Measurements from ENCODE around the gene HNF4A. TPM values are rescaled to one million over a fixed set of nuclear protein-coding genes. Genes with fewer than 3 reads are reported as not detected.

HNF4A gene
- total and polyA plus RNA-seq, 2 of the 13 experiments (the other 11 are each of a cell fraction or from before 2014, with no cell fraction given), result 80.9 to 169 TPM

GRCh38 chr20:44450903-44451450 lies 95.5 kb downstream of the HNF4A start (continued):
- 0 out of 2 replicates have a peak, but pooled peaks have one; percentile 39 for TF ChIP-seq ZBTB7B (CRISPR knock-in tag; IDR thresholded peaks at IDR 0.05)
- peak; percentile 67; the same call in 1 of the 2 replicates for TF ChIP-seq TBX2 (CRISPR knock-in tag; IDR thresholded peaks at IDR 0.05; ENCODE audit: borderline replicate concordance)
- TF ChIP-seq ZNF572 (CRISPR knock-in tag; IDR thresholded peaks at IDR 0.05), result no peak
- TF ChIP-seq IRF2 (CRISPR knock-in tag; IDR thresholded peaks at IDR 0.05), result 0 out of 2 replicates have a peak, but pooled peaks have one; percentile 25
- TF ChIP-seq ZBTB38 (CRISPR knock-in tag; IDR thresholded peaks at IDR 0.05), result 0 out of 2 replicates have a peak, but pooled peaks have one; percentile 41
- TF ChIP-seq FOXA3 (CRISPR knock-in tag; IDR thresholded peaks at IDR 0.05), result no peak
- TF ChIP-seq ZNF224 (CRISPR knock-in tag; IDR thresholded peaks at IDR 0.05), result peak; percentile 36; the same call in 1 of the 2 replicates
- no peak for TF ChIP-seq ZNF792 (CRISPR knock-in tag; IDR thresholded peaks at IDR 0.05)
- TF ChIP-seq GATAD2A (CRISPR knock-in tag; IDR thresholded peaks at IDR 0.05), result peak; percentile 52
- TF ChIP-seq SMAD1 (CRISPR knock-in tag; IDR thresholded peaks at IDR 0.05; ENCODE audit: borderline replicate concordance, low read depth), result 0 out of 2 replicates have a peak, but pooled peaks have one; percentile 34
- TF ChIP-seq PAXIP1 (CRISPR knock-in tag; conservative IDR thresholded peaks at IDR 0.05), result peak; percentile 75
- peak; percentile 37; the same call in 1 of the 2 replicates for TF ChIP-seq ZNF362 (CRISPR knock-in tag; IDR thresholded peaks at IDR 0.05; ENCODE audit: borderline replicate concordance)
- TF ChIP-seq GLI4 (CRISPR knock-in tag; IDR thresholded peaks at IDR 0.05; ENCODE audit: borderline replicate concordance), result peak; percentile 77; the same call in 1 of the 2 replicates
- no peak for TF ChIP-seq FOXA1 (IDR thresholded peaks at IDR 0.05)
- 0 out of 2 replicates have a peak, but pooled peaks have one; percentile 3 for TF ChIP-seq FOXA1 (CRISPR knock-in tag; IDR thresholded peaks at IDR 0.05)
- no peak for TF ChIP-seq ASH2L (IDR thresholded peaks at IDR 0.05; ENCODE audit: insufficient read length, low read depth, low read length)
- TF ChIP-seq AGO2 (optimal IDR thresholded peaks at IDR 0.05; ENCODE audit: low read depth, low read length), result no peak
- TF ChIP-seq SP5 (CRISPR knock-in tag; IDR thresholded peaks at IDR 0.05; ENCODE audit: borderline replicate concordance, low read depth), result no peak
- TF ChIP-seq SMAD9 (CRISPR knock-in tag; IDR thresholded peaks at IDR 0.05), result no peak
- peak; percentile 85; the same call in 1 of the 2 replicates for TF ChIP-seq ZNF567 (CRISPR knock-in tag; IDR thresholded peaks at IDR 0.05; ENCODE audit: borderline replicate concordance)
- TF ChIP-seq HNF4G (IDR thresholded peaks at IDR 0.05; ENCODE audit: borderline replicate concordance, low read depth, low read length), result peak; percentile 54
- TF ChIP-seq HNF4G (CRISPR knock-in tag; IDR thresholded peaks at IDR 0.05; ENCODE audit: borderline replicate concordance, low read depth), result no peak
- TF ChIP-seq ZNF816 (CRISPR knock-in tag; IDR thresholded peaks at IDR 0.05; ENCODE audit: borderline replicate concordance), result no peak
- peak; percentile 45; the same call in 1 of the 2 replicates for TF ChIP-seq HDAC1 (CRISPR knock-in tag; IDR thresholded peaks at IDR 0.05)
- TF ChIP-seq BCL3 (CRISPR knock-in tag; IDR thresholded peaks at IDR 0.05), result peak; percentile 86; the same call in 1 of the 2 replicates
- no peak; the same call in 1 of the 2 replicates for TF ChIP-seq ZNF678 (CRISPR knock-in tag; IDR thresholded peaks at IDR 0.05)
- TF ChIP-seq ZNF343 (CRISPR knock-in tag; IDR thresholded peaks at IDR 0.05), result 0 out of 2 replicates have a peak, but pooled peaks have one; percentile 40
